ENCODE results near the gene DSPP. TPM values are rescaled to one million over a fixed set of nuclear protein-coding genes. Genes with fewer than 3 reads are reported as not detected.

DSPP gene
- total and polyA plus RNA-seq, 12 donors: 0.06 TPM; not detected in 11

DNA sequence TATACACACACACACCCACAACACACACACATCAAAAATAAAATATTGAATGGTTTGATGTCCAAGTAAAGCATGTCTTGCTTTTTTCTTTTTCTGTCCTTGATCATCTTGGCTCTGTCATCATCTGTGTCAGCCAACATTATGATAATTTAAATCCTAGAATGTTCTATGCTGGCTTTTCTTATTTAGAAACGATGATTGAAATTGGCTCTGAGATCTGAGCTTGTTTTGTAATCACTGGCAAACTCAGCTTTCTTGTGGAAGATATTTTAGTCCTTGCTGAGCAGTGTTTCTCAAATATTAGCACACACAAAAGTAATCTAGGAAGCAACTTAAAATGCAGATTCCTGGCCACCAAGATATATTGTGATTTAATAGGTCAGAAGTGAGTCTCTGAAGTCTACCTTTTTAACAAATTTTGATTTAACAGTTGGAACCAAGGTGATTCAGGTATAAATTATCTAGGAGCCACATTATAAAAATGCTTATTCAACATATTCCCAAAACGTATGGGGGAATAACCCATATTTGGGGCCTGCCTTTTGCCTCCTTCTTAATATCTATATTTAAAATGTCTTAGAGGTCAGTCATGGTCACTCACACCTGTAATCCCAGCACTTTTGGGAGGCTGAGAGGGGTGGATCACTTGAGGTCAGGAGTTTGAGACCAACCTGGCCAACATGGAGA lies 24.0 kb upstream of the DSPP start:
- WGBS, 4 donors: 39 to 52% (median 51%) methylated on average over 2 of the region's 2 CpGs
- peaks cover 0 to 6% of the 10 kb centered on the region in 2 donors for H3K4me1 ChIP-seq (replicated peaks in 1 of 2)
- no peaks in the 10 kb centered on the region for H3K36me3 ChIP-seq (replicated peaks in 1 of 2)
- intact Hi-C loops (cut with DNase I): no loop called here
- H3K9me3 ChIP-seq (replicated peaks in 1 of 3): no peaks in the 10 kb centered on the region
- no peak overlapping the region for H3K27ac ChIP-seq
- no peaks in the 10 kb centered on the region for H3K27me3 ChIP-seq
- no peak overlapping the region for H3K4me3 ChIP-seq
- TF ChIP-seq, protein P1, sequence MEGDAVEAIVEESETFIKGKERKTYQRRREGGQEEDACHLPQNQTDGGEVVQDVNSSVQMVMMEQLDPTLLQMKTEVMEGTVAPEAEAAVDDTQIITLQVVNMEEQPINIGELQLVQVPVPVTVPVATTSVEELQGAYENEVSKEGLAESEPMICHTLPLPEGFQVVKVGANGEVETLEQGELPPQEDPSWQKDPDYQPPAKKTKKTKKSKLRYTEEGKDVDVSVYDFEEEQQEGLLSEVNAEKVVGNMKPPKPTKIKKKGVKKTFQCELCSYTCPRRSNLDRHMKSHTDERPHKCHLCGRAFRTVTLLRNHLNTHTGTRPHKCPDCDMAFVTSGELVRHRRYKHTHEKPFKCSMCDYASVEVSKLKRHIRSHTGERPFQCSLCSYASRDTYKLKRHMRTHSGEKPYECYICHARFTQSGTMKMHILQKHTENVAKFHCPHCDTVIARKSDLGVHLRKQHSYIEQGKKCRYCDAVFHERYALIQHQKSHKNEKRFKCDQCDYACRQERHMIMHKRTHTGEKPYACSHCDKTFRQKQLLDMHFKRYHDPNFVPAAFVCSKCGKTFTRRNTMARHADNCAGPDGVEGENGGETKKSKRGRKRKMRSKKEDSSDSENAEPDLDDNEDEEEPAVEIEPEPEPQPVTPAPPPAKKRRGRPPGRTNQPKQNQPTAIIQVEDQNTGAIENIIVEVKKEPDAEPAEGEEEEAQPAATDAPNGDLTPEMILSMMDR (IDR thresholded peaks at IDR 0.05): no peak
- TF ChIP-seq POLR2A (IDR thresholded peaks at IDR 0.05): no peak
- no peak for DNase-seq

DNA sequence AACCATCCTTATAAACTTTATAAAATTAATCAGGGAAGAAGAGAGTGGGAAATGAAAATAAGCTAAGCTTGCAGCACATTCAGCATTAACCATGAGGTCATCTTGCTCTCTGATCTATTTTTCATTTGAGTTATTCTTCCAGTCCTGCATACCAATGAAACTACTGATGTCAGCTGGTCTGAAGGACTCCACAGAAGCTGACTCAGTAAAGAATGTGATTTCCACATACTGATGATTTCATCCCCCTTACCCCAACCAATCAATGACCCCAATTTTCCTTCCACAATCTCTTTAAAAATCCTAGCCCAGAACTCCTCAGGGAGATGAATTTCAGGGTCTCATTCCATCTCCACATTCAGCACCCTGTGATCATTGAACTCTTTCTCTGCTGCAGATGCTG lies 18.8 kb upstream of the DSPP start:
- no peaks in the 10 kb centered on the region for H3K27me3 ChIP-seq
- peak in 5 of 7 donors; percentile 19 to 46 (median 26) for DNase-seq
- no peaks in the 10 kb centered on the region for H3K9me3 ChIP-seq (replicated peaks in 1 of 3)
- peaks cover 0 to 6% of the 10 kb centered on the region in 2 donors for H3K4me1 ChIP-seq (replicated peaks in 1 of 2)
- TF ChIP-seq, protein P1 (IDR thresholded peaks at IDR 0.05): no peak
- peak in 1 of 2 donors; percentile 18 for TF ChIP-seq POLR2A (IDR thresholded peaks at IDR 0.05)
- H3K4me3 ChIP-seq: no peak overlapping the region
- H3K36me3 ChIP-seq (replicated peaks in 1 of 2): no peaks in the 10 kb centered on the region
- H3K27ac ChIP-seq: peak overlapping the region in 1 of 5 donors; percentile 49
- intact Hi-C loops (cut with DNase I): no loop called here

DNA sequence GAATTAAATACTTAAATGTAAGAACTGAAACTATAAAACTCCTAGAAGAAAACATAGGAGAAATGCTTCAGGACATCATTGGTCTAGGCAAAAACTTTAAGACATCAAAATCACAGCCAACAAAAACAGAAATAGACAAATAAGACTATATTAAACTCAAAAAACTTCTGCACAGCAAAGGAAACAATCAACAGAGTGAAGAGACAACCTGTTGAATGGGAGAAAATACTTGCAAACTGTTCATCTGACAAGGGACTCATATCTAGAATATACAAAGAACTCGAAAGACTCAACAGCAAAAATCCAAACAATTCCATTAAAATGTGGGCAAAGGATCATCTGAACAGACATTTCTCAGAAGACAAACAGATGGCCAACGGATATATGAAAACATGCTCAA lies 16.2 kb upstream of the DSPP start:
- DNase-seq: no peak
- WGBS, 4 donors: 60 to 74% (median 69%) methylated on average over 2 of the region's 2 CpGs
- Histone ChIP-seq H3K4me1 (replicated peaks in 1 of 2) (peaks cover 0 to 6% of the 10 kb centered on the region in 2 donors), H3K4me3 (no peak overlapping the region), H3K27me3 (no peaks in the 10 kb centered on the region), H3K9me3 (replicated peaks in 1 of 3) (no peaks in the 10 kb centered on the region), H3K27ac (no peak overlapping the region), H3K36me3 (replicated peaks in 1 of 2) (no peaks in the 10 kb centered on the region)
- TF ChIP-seq, protein P1 (IDR thresholded peaks at IDR 0.05): no peak
- TF ChIP-seq POLR2A (IDR thresholded peaks at IDR 0.05): no peak
- intact Hi-C loops (cut with DNase I): no loop called here

DNA sequence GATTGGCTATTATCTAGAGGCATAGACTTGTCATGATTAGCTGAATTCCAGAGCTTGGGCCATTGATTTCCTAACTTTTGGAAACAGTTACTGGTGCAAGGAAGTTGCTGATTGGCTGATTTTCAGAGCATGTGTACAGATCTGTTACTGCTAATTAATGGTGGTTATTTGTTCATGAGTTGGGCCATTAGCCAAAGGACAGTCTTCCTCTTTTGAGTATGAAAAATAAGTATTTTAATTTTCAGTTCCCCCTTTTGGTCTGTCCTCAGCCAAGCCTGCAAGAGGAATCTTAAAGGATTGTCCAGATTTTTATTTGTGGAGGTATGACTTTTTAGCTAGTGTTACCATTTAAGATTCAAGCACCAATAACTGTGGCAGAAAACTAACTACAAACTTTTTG lies 7.0 kb upstream of the DSPP start:
- intact Hi-C loops (cut with DNase I): no loop called here
- TF ChIP-seq POLR2A (IDR thresholded peaks at IDR 0.05): no peak
- TF ChIP-seq, protein P1 (IDR thresholded peaks at IDR 0.05): no peak
- no peak overlapping the region for H3K27ac ChIP-seq
- H3K4me1 ChIP-seq (replicated peaks in 1 of 2): no peaks in the 10 kb centered on the region
- H3K27me3 ChIP-seq: no peaks in the 10 kb centered on the region
- H3K36me3 ChIP-seq (replicated peaks in 1 of 2): no peaks in the 10 kb centered on the region
- peak in 1 of 7 donors; percentile 2 for DNase-seq
- no peak overlapping the region for H3K4me3 ChIP-seq
- peaks cover 0 to 3% (median 0%) of the 10 kb centered on the region in 3 donors for H3K9me3 ChIP-seq (replicated peaks in 1 of 3)
